Panc1 (cell line): ENCODE data around the gene SCN8A. TPM values are rescaled to one million over a fixed set of nuclear protein-coding genes. Genes with fewer than 3 reads are reported as not detected.
"Not testable (repeated sequence)": the region's sequence is repeated elsewhere in the genome, so short reads cannot be mapped to it uniquely, and the experiment has no call there.

ENCODE experiments used
- ATAC-seq: fragments of 200-7000 bp; cut with Tn5 transposase; 2 replicates; pipeline ENCODE4 v1.9.1; 2020; ENCODE audit warnings: mild to moderate bottlenecking, moderate library complexity
- BruUV-seq: library from RNA; stranded (reverse); fragments of 400-500 nt; replicated peaks from 2 replicates; lab custom pipeline; 2021; lab: Mats Ljungman, UMichigan
- CTCF ChIA-PET: fragments of 300-600 bp; sonication (Branson Sonifier 250); formaldehyde crosslinking; loops from one replicate; lab custom pipeline; 2022; ENCODE audit warnings: antibody characterized with exemption; lab: Charles Lee
- POLR2A ChIA-PET: fragments of 300-600 bp; sonication (Branson Sonifier 250); formaldehyde crosslinking; loops from one replicate; lab custom pipeline; 2022; ENCODE audit warnings: antibody characterized with exemption; lab: Charles Lee
- DNase-seq: peaks from one replicate; pipeline ENCODE4 v3.0.0-alpha.2; 2010; ENCODE audit warnings: low read depth, low spot score
- H3K27ac ChIP-seq: 2 replicates; pipeline ENCODE4 v1.5.1; 2011; ENCODE audit warnings: mild to moderate bottlenecking, low read length, inconsistent platforms
- H3K27me3 ChIP-seq: fragments of 200-500 bp; sonication (Bioruptor generic); 2 replicates; pipeline ENCODE4 v1.6.0; 2014; ENCODE audit warnings: low read length, inconsistent platforms; ENCODE audit not compliant: control insufficient read depth, insufficient read depth
- H3K36me3 ChIP-seq: fragments of 200-500 bp; sonication (Bioruptor generic); 2 replicates; pipeline ENCODE4 v1.5.1; 2014; ENCODE audit warnings: inconsistent platforms, mild to moderate bottlenecking, low read length, moderate library complexity; ENCODE audit not compliant: control insufficient read depth, insufficient read depth
- H3K4me1 ChIP-seq: 2 replicates; pipeline ENCODE4 v1.5.1; 2011; ENCODE audit warnings: inconsistent platforms, mild to moderate bottlenecking, low read length, moderate library complexity; ENCODE audit not compliant: control insufficient read depth, insufficient read depth
- H3K4me3 ChIP-seq, 2 experiments: 2 replicates each; pipeline ENCODE4 v1.5.1; 2011 to 2012; ENCODE audit warnings: low read depth in 2 of 2, low read length in 2 of 2, mild to moderate bottlenecking in 2 of 2, inconsistent platforms in 1 of 2, moderate library complexity in 1 of 2
- H3K9me3 ChIP-seq: fragments of 200-500 bp; sonication (Bioruptor generic); 2 replicates; pipeline ENCODE4 v1.5.1; 2014; ENCODE audit warnings: low read depth, mild to moderate bottlenecking, inconsistent platforms, low read length, moderate library complexity; ENCODE audit not compliant: control insufficient read depth, insufficient read depth
- CTCF ChIP-seq: fragments of 450-650 bp; IDR thresholded peaks from 2 replicates; pipeline ENCODE4 v1.5.1; 2017; ENCODE audit warnings: mild to moderate bottlenecking
- POLR2AphosphoS5 ChIP-seq: IDR thresholded peaks from 2 replicates; pipeline ENCODE4 v1.6.1; 2012; ENCODE audit warnings: mild to moderate bottlenecking, low read depth, low read length, moderate library complexity
- SIN3A ChIP-seq: IDR thresholded peaks from 2 replicates; pipeline ENCODE4 v1.6.1; 2012; ENCODE audit warnings: low read depth, mild to moderate bottlenecking, low read length, moderate library complexity, borderline replicate concordance; ENCODE audit not compliant: insufficient read depth
- TCF7L2 ChIP-seq: IDR thresholded peaks from 2 replicates; pipeline ENCODE4 v1.6.1; 2011; ENCODE audit warnings: mild to moderate bottlenecking, low read depth, low read length, inconsistent platforms
- in situ Hi-C: cut with HindIII; loops from 2 replicates; pipeline ENCODE4 v1.10.0; 2016; ENCODE audit warnings: low sequenced_read_pairs, low pct_unique_long_range_greater_than_20kb
- intact Hi-C: fragments of 100-400 bp; cut with micrococcal nuclease; formaldehyde crosslinking; loops from one replicate; pipeline ENCODE4 v1.10.0; 2022; ENCODE audit not compliant: unreplicated experiment
- total RNA-seq: library from RNA; stranded (reverse); gene quantifications from one replicate; pipeline ENCODE4 v1.2.1, GENCODE V29; 2021; ENCODE audit not compliant: unreplicated experiment
- TF ChIP-seq, protein P1 (sequence below), 2 experiments: IDR thresholded peaks; 2 replicates each; pipeline ENCODE4 v1.6.1; 2011 to 2012; ENCODE audit warnings: low read depth in 2 of 2, control low read depth in 1 of 2, low read length in 1 of 2, mild to moderate bottlenecking in 1 of 2, moderate library complexity in 1 of 2; ENCODE audit not compliant: insufficient read depth in 1 of 2

SCN8A gene
- total RNA-seq, 1 experiment from 2014 or later = 8.6 TPM

- in situ Hi-C loops = no loop called here
- intact Hi-C loops = no loop called here
These were observed 10.2 kb downstream of the SCN8A start for GRCh38 chr12:51601241-51601640.

GRCh38 chr12:51605896-51606295 is 14.9 kb downstream of the SCN8A start:
- H3K27ac ChIP-seq, intact Hi-C loops, H3K36me3 ChIP-seq, POLR2A ChIA-PET, H3K4me3 ChIP-seq, in situ Hi-C loops, ATAC-seq, BruUV-seq, H3K27me3 ChIP-seq, H3K4me1 ChIP-seq, CTCF ChIA-PET, H3K9me3 ChIP-seq, DNase-seq: not testable (repeated sequence)

More at GRCh38 chr12:51601241-51601640, 10.2 kb downstream of the SCN8A start:
- Histone ChIP-seq H3K4me3 (no peak overlapping the region), H3K9me3 (no peaks in the 10 kb centered on the region), H3K4me1 (no peaks in the 10 kb centered on the region), H3K36me3 (no peaks in the 10 kb centered on the region), H3K27me3 (no peaks in the 10 kb centered on the region), H3K27ac (no peak overlapping the region)
- ChIA-PET CTCF (no interaction called here), POLR2A (no interaction called here)
- TF ChIP-seq, protein P1, sequence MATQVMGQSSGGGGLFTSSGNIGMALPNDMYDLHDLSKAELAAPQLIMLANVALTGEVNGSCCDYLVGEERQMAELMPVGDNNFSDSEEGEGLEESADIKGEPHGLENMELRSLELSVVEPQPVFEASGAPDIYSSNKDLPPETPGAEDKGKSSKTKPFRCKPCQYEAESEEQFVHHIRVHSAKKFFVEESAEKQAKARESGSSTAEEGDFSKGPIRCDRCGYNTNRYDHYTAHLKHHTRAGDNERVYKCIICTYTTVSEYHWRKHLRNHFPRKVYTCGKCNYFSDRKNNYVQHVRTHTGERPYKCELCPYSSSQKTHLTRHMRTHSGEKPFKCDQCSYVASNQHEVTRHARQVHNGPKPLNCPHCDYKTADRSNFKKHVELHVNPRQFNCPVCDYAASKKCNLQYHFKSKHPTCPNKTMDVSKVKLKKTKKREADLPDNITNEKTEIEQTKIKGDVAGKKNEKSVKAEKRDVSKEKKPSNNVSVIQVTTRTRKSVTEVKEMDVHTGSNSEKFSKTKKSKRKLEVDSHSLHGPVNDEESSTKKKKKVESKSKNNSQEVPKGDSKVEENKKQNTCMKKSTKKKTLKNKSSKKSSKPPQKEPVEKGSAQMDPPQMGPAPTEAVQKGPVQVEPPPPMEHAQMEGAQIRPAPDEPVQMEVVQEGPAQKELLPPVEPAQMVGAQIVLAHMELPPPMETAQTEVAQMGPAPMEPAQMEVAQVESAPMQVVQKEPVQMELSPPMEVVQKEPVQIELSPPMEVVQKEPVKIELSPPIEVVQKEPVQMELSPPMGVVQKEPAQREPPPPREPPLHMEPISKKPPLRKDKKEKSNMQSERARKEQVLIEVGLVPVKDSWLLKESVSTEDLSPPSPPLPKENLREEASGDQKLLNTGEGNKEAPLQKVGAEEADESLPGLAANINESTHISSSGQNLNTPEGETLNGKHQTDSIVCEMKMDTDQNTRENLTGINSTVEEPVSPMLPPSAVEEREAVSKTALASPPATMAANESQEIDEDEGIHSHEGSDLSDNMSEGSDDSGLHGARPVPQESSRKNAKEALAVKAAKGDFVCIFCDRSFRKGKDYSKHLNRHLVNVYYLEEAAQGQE (IDR thresholded peaks at IDR 0.05; ENCODE audit: insufficient read depth in 1 of 2, low read depth in 2 of 2, low read length in 1 of 2) = no peak
- TF ChIP-seq CTCF (no peak), SIN3A (no peak), POLR2AphosphoS5 (no peak), TCF7L2 (no peak)
- ATAC-seq (no peak), DNase-seq (no peak)
- BruUV-seq = no TSS peak

GRCh38 chr12:51607197-51607596 is 16.2 kb downstream of the SCN8A start:
- H3K4me3 ChIP-seq, DNase-seq, CTCF ChIA-PET, H3K27ac ChIP-seq, ATAC-seq, H3K9me3 ChIP-seq, H3K4me1 ChIP-seq, intact Hi-C loops, H3K27me3 ChIP-seq, in situ Hi-C loops, H3K36me3 ChIP-seq, BruUV-seq, POLR2A ChIA-PET: not testable (repeated sequence)
